GM19238 (cell line): Measurements from ENCODE around the gene CCDC28B.

Experiments used
- DNase-seq: peaks from one replicate; pipeline ENCODE4 v3.0.0; 2011; ENCODE audit warnings: low spot score; ENCODE audit not compliant: insufficient read length

CCDC28B gene

GRCh38 chr1:32221980-32222755 lies 21.8 kb downstream of the CCDC28B start, which contains the start of the genes EIF3I and TMEM234:
Gene EIF3I (plus strand): TSS chr1:32222407. CDS start chr1:32222442, 35 bp downstream.
Gene TMEM234 (minus strand): TSS chr1:32222353. CDS start chr1:32222322, 31 bp downstream.
- DNase-seq, result peak; percentile 92

- DNase-seq, result no peak
These were observed 23.3 kb downstream of the CCDC28B start for GRCh38 chr1:32223683-32224082.

GRCh38 chr1:32224285-32224684 lies 23.9 kb downstream of the CCDC28B start:
- no peak for DNase-seq

GRCh38 chr1:32228771-32229170 lies 28.4 kb downstream of the CCDC28B start:
- no peak for DNase-seq

GRCh38 chr1:32231843-32232432 lies 31.5 kb downstream of the CCDC28B start:
- no peak for DNase-seq

- DNase-seq, result no peak
These were observed 32.3 kb downstream of the CCDC28B start for GRCh38 chr1:32232558-32233304.

GRCh38 chr1:32234792-32235191 lies 34.4 kb downstream of the CCDC28B start:
- DNase-seq, result no peak

GRCh38 chr1:32239337-32239736 lies 38.9 kb downstream of the CCDC28B start:
- no peak for DNase-seq

GRCh38 chr1:32239790-32240139 lies 39.4 kb downstream of the CCDC28B start:
- no peak for DNase-seq

GRCh38 chr1:32240140-32240951 lies 40.0 kb downstream of the CCDC28B start:
- DNase-seq, result peak; percentile 31

GRCh38 chr1:32241001-32241763 lies 40.8 kb downstream of the CCDC28B start:
- DNase-seq, result peak; percentile 51

- no peak for DNase-seq
These were observed 42.0 kb downstream of the CCDC28B start for GRCh38 chr1:32242341-32242851.

GRCh38 chr1:32246888-32247273 lies 46.5 kb downstream of the CCDC28B start, which contains the start of gene FAM167B:
Gene FAM167B (plus strand): TSS chr1:32247222. CDS start chr1:32247422, 200 bp downstream.
- DNase-seq, result no peak

- DNase-seq, result no peak
These were observed 47.1 kb downstream of the CCDC28B start for GRCh38 chr1:32247452-32247851.

GRCh38 chr1:32247983-32248889 lies 47.8 kb downstream of the CCDC28B start:
- peak; percentile 71 for DNase-seq

GRCh38 chr1:32249831-32250525 lies 49.6 kb downstream of the CCDC28B start:
- peak; percentile 79 for DNase-seq

- no peak for DNase-seq
These were observed 50.7 kb downstream of the CCDC28B start, which contains the start of gene LCK for GRCh38 chr1:32250893-32251716. Gene LCK (plus strand): TSS chr1:32251265. CDS start chr1:32274330, 23,065 bp downstream.
